H1 (cell line): Measurements from ENCODE around the gene MBP. TPM values are rescaled to one million over a fixed set of nuclear protein-coding genes. Genes with fewer than 3 reads are reported as not detected.

Experiments used
- CEBPB ChIP-seq: IDR thresholded peaks from 2 replicates; pipeline ENCODE4 v1.6.1; 2012; ENCODE audit warnings: low read depth, low read length
- CTBP2 ChIP-seq: IDR thresholded peaks from 2 replicates; pipeline ENCODE4 v1.7.0; 2011; ENCODE audit warnings: borderline replicate concordance, mild to moderate bottlenecking, moderate library complexity, mixed read lengths, low read length; ENCODE audit not compliant: insufficient read depth, insufficient read length
- MAFK ChIP-seq: IDR thresholded peaks from 2 replicates; pipeline ENCODE4 v1.6.1; 2012; ENCODE audit warnings: low read depth, mild to moderate bottlenecking, improper control_type of control experiment, low read length
- polyA plus RNA-seq, 7 experiments: library from polyadenylated mRNA; depleted of rRNA in 3 of 7; stranded (reverse) in 5 of 7; unstranded in 2 of 7; fragments of >200 nt in 5 of 7; fragments of 200-250 nt in 2 of 7; gene quantifications; 1 replicate in 5 of 7; 2 replicates in 1 of 7; 4 replicates in 1 of 7; pipeline versions ENCODE4 v1.2.1 to v1.2.3, GENCODE V29; 2011 to 2013; ENCODE audit warnings: missing spikeins in 2 of 7, mixed read lengths in 2 of 7
- total RNA-seq: library from RNA; stranded (reverse); fragmentation: NEBNext Ultra II Directional; extraction: Animal tissue kit (Norgen Biotek cat#: 25700); gene quantifications from 2 replicates; pipeline ENCODE4 v1.2.1, GENCODE V29; 2021

Gene MBP
- total and polyA plus RNA-seq, 2 of the 8 experiments (the other 6 are each of a cell fraction or from before 2014, with no cell fraction given): 7.7 to 19.2 TPM

- TF ChIP-seq CTBP2: no peak
- TF ChIP-seq CEBPB: no peak
- TF ChIP-seq MAFK: no peak
Measured at GRCh38 chr18:77090546-77091174, 41.9 kb downstream of the MBP start (continued).
